Stomach (tissue), 9 donors: ENCODE data around the gene LARGE1. TPM values are rescaled to one million over a fixed set of nuclear protein-coding genes. Genes with fewer than 3 reads are reported as not detected.

Source experiments
- DNase-seq, 2 donors: peaks; one replicate each; pipeline versions ENCODE4 v3.0.0 to v3.0.0-alpha.2; 2013 to 2019
- H3K27ac ChIP-seq, 5 donors: fragments of 200-600 bp in 4 of 5; sonication (generic) in 4 of 5; one replicate each; pipeline ENCODE4 v1.5.1; 2013 to 2019; ENCODE audit warnings: mild to moderate bottlenecking in 1 of 5, moderate library complexity in 1 of 5
- H3K27me3 ChIP-seq, 3 donors: fragments of 200-600 bp; sonication (generic); one replicate each; pipeline ENCODE4 v1.5.1; 2017 to 2019; ENCODE audit warnings: mixed run types in 1 of 3
- H3K36me3 ChIP-seq, 4 donors: fragments of 200-600 bp; sonication (generic); 1 replicate in 3 of 4; 2 replicates in 1 of 4; pipeline ENCODE4 v1.5.1; 2016 to 2019
- H3K4me1 ChIP-seq, 4 donors: fragments of 200-600 bp; sonication (generic); one replicate each; pipeline ENCODE4 v1.5.1; 2016 to 2019
- H3K4me3 ChIP-seq, 4 donors: fragments of 200-600 bp; sonication (generic) in 3 of 4; one replicate each; pipeline ENCODE4 v1.5.1; 2016 to 2019; ENCODE audit warnings: mild to moderate bottlenecking in 1 of 4
- H3K9me3 ChIP-seq, 4 donors: fragments of 200-600 bp; sonication (generic); one replicate each; pipeline ENCODE4 v1.5.1; 2016 to 2019
- CTCF ChIP-seq, 7 experiments: fragments of 450-650 bp in 4 of 7; fragments of 200-600 bp in 3 of 7; sonication (generic) in 3 of 7; IDR thresholded peaks; one replicate each; pipeline ENCODE4 v1.5.1; 2016 to 2019; ENCODE audit warnings: antibody characterized with exemption in 7 of 7, control low read depth in 2 of 7, mild to moderate bottlenecking in 1 of 7
- EP300 ChIP-seq: sonication (generic); formaldehyde crosslinking; IDR thresholded peaks from one replicate; pipeline ENCODE4 v1.6.1; 2017; ENCODE audit warnings: antibody characterized with exemption
- POLR2A ChIP-seq, 4 donors: fragments of 450-650 bp; IDR thresholded peaks; one replicate each; pipeline ENCODE4 v1.6.1; 2016; ENCODE audit warnings: antibody characterized with exemption in 4 of 4, control low read depth in 2 of 4, mild to moderate bottlenecking in 1 of 4, moderate library complexity in 1 of 4
- POLR2AphosphoS5 ChIP-seq, 3 donors: sonication (generic); formaldehyde crosslinking; IDR thresholded peaks; one replicate each; pipeline ENCODE4 v1.6.1; 2016; ENCODE audit warnings: antibody characterized with exemption in 3 of 3
- WGBS, 5 donors: extraction: QIAGEN DNeasy Blood & Tissue Kit in 3 of 5; methylation state at CpG; one replicate each; pipeline versions ENCODE4 v1.1.5 to v1.1.7; 2013 to 2018; 5-methylcytosine and 5-hydroxymethylcytosine counted together
- intact Hi-C: fragments of 100-400 bp; cut with DNase I; formaldehyde crosslinking; loops from one replicate; pipeline ENCODE4 v1.15.1; 2023; ENCODE audit warnings: low total_unique reads
- polyA plus RNA-seq, 3 donors: library from polyadenylated mRNA; stranded (reverse); fragments of 200-250 nt; gene quantifications; one replicate each; pipeline ENCODE4 v1.2.3, GENCODE V29; 2013
- total RNA-seq, 5 donors: library from RNA; depleted of rRNA; stranded (reverse); fragments of >200 nt; gene quantifications; one replicate each; pipeline versions ENCODE4 v1.1.0 to v1.2.3, GENCODE V29; 2014 to 2016
- donor health status: healthy with polysubstance abuse.
- donor health status: Bipolar disorder and iron deficiency.
- donor health status: healthy.

The LARGE1 gene
- total and polyA plus RNA-seq, 8 donors = 3.5 to 110 (median 51.6) TPM

- Histone ChIP-seq H3K36me3 (no peaks in the 10 kb centered on the region), H3K27ac (no peak overlapping the region), H3K9me3 (no peaks in the 10 kb centered on the region), H3K4me3 (no peak overlapping the region), H3K27me3 (no peaks in the 10 kb centered on the region), H3K4me1 (peaks cover 0 to 7% (median 0%) of the 10 kb centered on the region in 4 donors)
- no peak for TF ChIP-seq CTCF (IDR thresholded peaks at IDR 0.05)
- TF ChIP-seq POLR2A (IDR thresholded peaks at IDR 0.05) = no peak
- 79 to 88% (median 85%) methylated on average over 10 of the region's 10 CpGs for WGBS, 5 donors
- no peak for DNase-seq
- intact Hi-C loops = no loop called here
Observed at GRCh38 chr22:33687464-33687863, 232.8 kb downstream of the LARGE1 start.

- no peak for DNase-seq
Observed at GRCh38 chr22:33684087-33684486, 236.2 kb downstream of the LARGE1 start.

GRCh38 chr22:33682927-33683326, 237.3 kb downstream of the LARGE1 start:
- DNase-seq = no peak
- TF ChIP-seq POLR2A (IDR thresholded peaks at IDR 0.05) (no peak), EP300 (no peak), POLR2AphosphoS5 (IDR thresholded peaks at IDR 0.05) (no peak), CTCF (IDR thresholded peaks at IDR 0.05) (no peak)
- Histone ChIP-seq H3K4me1 (peaks cover 0 to under 1% (median 0%) of the 10 kb centered on the region in 4 donors), H3K9me3 (no peaks in the 10 kb centered on the region), H3K27ac (no peak overlapping the region), H3K36me3 (no peaks in the 10 kb centered on the region), H3K4me3 (no peak overlapping the region), H3K27me3 (no peaks in the 10 kb centered on the region)
- intact Hi-C loops = no loop called here
- WGBS, 5 donors = 44 to 96% (median 66%) methylated on average over 2 of the region's 2 CpGs

More at GRCh38 chr22:33684087-33684486, 236.2 kb downstream of the LARGE1 start:
- 93 to 95% (median 94%) methylated on average over 11 of the region's 11 CpGs for WGBS, 5 donors
- Histone ChIP-seq H3K27me3 (no peaks in the 10 kb centered on the region), H3K4me1 (no peaks in the 10 kb centered on the region), H3K9me3 (no peaks in the 10 kb centered on the region), H3K27ac (no peak overlapping the region), H3K4me3 (no peak overlapping the region), H3K36me3 (no peaks in the 10 kb centered on the region)
- intact Hi-C loops = no loop called here
- TF ChIP-seq CTCF (IDR thresholded peaks at IDR 0.05) (no peak), EP300 (no peak), POLR2AphosphoS5 (IDR thresholded peaks at IDR 0.05) (no peak)

- TF ChIP-seq EP300 (no peak), POLR2AphosphoS5 (IDR thresholded peaks at IDR 0.05) (no peak), CTCF (IDR thresholded peaks at IDR 0.05) (no peak), POLR2A (IDR thresholded peaks at IDR 0.05) (no peak)
- H3K27ac ChIP-seq = no peak overlapping the region
- no peak for DNase-seq
- intact Hi-C loops = no loop called here
- 90 to 95% (median 93%) methylated on average over 3 of the region's 3 CpGs for WGBS, 5 donors
- H3K4me1 ChIP-seq = peaks cover 0 to 10% (median 0%) of the 10 kb centered on the region in 4 donors
- H3K27me3 ChIP-seq = no peaks in the 10 kb centered on the region
- no peak overlapping the region for H3K4me3 ChIP-seq
- no peaks in the 10 kb centered on the region for H3K36me3 ChIP-seq
- H3K9me3 ChIP-seq = no peaks in the 10 kb centered on the region
Observed at GRCh38 chr22:33680632-33681031, 239.6 kb downstream of the LARGE1 start.
